SH-SY5Y (cell line): ENCODE data around the gene RNF149.

ENCODE experiments used
- GATA2 ChIP-seq: IDR thresholded peaks from 2 replicates; pipeline ENCODE4 v1.6.1; 2011; ENCODE audit warnings: mild to moderate bottlenecking, low read depth, low read length
- GATA3 ChIP-seq: IDR thresholded peaks from 2 replicates; pipeline ENCODE4 v1.6.1; 2011; ENCODE audit warnings: low read depth, mild to moderate bottlenecking, low read length, moderate library complexity

DNA sequence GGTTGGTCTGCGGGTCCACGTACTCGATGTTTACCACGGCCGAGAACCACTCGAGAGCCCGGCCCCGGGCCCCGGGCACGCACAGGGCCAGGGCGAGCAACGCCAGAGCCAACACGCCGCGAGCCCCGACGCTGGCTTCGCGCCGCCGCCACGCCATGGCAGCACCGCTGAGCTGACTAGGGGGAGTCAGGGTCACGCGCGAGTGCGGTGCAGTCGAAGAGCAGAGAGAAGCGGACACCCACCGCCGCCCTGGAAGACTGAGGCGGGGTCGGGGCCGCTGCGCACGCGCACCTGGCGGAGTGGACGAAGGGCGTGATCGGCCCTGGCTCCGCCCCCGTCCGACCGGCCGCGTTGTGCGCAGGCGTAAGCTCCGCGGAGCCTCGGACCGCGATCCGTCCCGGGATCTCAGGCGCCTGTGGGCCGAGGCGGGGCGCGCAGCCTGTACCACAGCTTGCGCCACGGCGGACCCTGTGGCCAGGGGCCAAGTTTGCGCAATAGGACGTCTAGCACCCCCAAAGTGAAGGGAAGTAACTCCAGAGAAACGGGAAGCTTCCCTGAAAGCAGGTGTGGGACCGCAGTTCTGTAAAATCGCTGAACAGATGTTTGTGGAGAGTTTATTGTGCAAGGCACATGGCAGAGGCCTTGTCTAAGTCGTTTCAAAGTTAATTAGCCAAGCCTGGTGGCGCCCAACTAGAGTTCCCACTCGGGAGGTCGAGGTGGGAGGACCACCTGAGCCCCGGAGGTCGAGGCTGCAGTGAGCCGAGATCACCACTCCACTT lies at the start of gene RNF149:
- TF ChIP-seq GATA2 = no peak
- TF ChIP-seq GATA3 = no peak
